Nephron progenitor cell (in vitro differentiated cells): ENCODE results near the gene CARD19.
A peak's percentile ranks its signal among the peaks of the same experiment; 100 is the strongest.

Source experiments
- DNase-seq: peaks from one replicate; pipeline ENCODE4 v3.0.0; 2021
- H3K27ac Mint-ChIP-seq: 2 replicates; pipeline ENCODE4 v1.8.0; 2021; ENCODE audit warnings: mild to moderate bottlenecking, moderate library complexity, mixed read lengths
- H3K27me3 Mint-ChIP-seq: 2 replicates; pipeline ENCODE4 v1.8.0; 2021; ENCODE audit warnings: mild to moderate bottlenecking, low read depth, mixed read lengths; ENCODE audit not compliant: poor library complexity
- H3K36me3 Mint-ChIP-seq: 2 replicates; pipeline ENCODE4 v1.8.0; 2021; ENCODE audit warnings: low read depth, mixed read lengths
- H3K4me1 Mint-ChIP-seq: 2 replicates; pipeline ENCODE4 v1.8.0; 2021; ENCODE audit warnings: mixed read lengths
- H3K4me3 Mint-ChIP-seq: 2 replicates; pipeline ENCODE4 v1.8.0; 2021; ENCODE audit warnings: mild to moderate bottlenecking, moderate library complexity, mixed read lengths
- H3K9me3 Mint-ChIP-seq: 2 replicates; pipeline ENCODE4 v1.8.0; 2021; ENCODE audit warnings: mild to moderate bottlenecking, moderate library complexity, mixed read lengths
- CTCF ChIP-seq: fragments of 200-600 bp; sonication (generic); IDR thresholded peaks from 2 replicates; pipeline ENCODE4 v1.5.0; 2021; ENCODE audit warnings: antibody characterized with exemption

CARD19 gene

GRCh38 chr9:93121316-93122241 is 25.6 kb downstream of the CARD19 start:
- Mint-ChIP-seq H3K9me3 (no peaks in the 10 kb centered on the region), H3K4me1 (peaks cover 20% of the 10 kb centered on the region), H3K36me3 (no peaks in the 10 kb centered on the region), H3K27ac (no peak overlapping the region), H3K27me3 (no peaks in the 10 kb centered on the region), H3K4me3 (no peak overlapping the region)
- no peak for DNase-seq
- TF ChIP-seq CTCF = no peak

- H3K27me3 Mint-ChIP-seq = no peaks in the 10 kb centered on the region
- no peaks in the 10 kb centered on the region for H3K9me3 Mint-ChIP-seq
- peaks cover 32% of the 10 kb centered on the region for H3K4me1 Mint-ChIP-seq
- no peak overlapping the region for H3K4me3 Mint-ChIP-seq
- no peak overlapping the region for H3K27ac Mint-ChIP-seq
- no peaks in the 10 kb centered on the region for H3K36me3 Mint-ChIP-seq
- DNase-seq = no peak
- TF ChIP-seq CTCF = no peak
These were observed 26.8 kb downstream of the CARD19 start for GRCh38 chr9:93122721-93123221.

GRCh38 chr9:93123561-93124283 is 27.7 kb downstream of the CARD19 start:
- no peaks in the 10 kb centered on the region for H3K36me3 Mint-ChIP-seq
- TF ChIP-seq CTCF = no peak
- H3K4me1 Mint-ChIP-seq = peaks cover 40% of the 10 kb centered on the region
- no peaks in the 10 kb centered on the region for H3K9me3 Mint-ChIP-seq
- H3K4me3 Mint-ChIP-seq = no peak overlapping the region
- DNase-seq = no peak
- H3K27me3 Mint-ChIP-seq = no peaks in the 10 kb centered on the region
- H3K27ac Mint-ChIP-seq = no peak overlapping the region

- no peaks in the 10 kb centered on the region for H3K27me3 Mint-ChIP-seq
- H3K4me1 Mint-ChIP-seq = peaks cover 39% of the 10 kb centered on the region
- H3K9me3 Mint-ChIP-seq = no peaks in the 10 kb centered on the region
- no peak overlapping the region for H3K4me3 Mint-ChIP-seq
- DNase-seq = no peak
- no peaks in the 10 kb centered on the region for H3K36me3 Mint-ChIP-seq
- TF ChIP-seq CTCF = no peak
- no peak overlapping the region for H3K27ac Mint-ChIP-seq
These were observed 28.8 kb downstream of the CARD19 start for GRCh38 chr9:93124793-93125192.

- Mint-ChIP-seq H3K9me3 (no peaks in the 10 kb centered on the region), H3K27ac (no peak overlapping the region), H3K27me3 (no peaks in the 10 kb centered on the region), H3K36me3 (no peaks in the 10 kb centered on the region), H3K4me3 (peak overlapping the region; percentile 13), H3K4me1 (peaks cover 35% of the 10 kb centered on the region)
- TF ChIP-seq CTCF = no peak
- no peak for DNase-seq
These were observed 29.4 kb downstream of the CARD19 start for GRCh38 chr9:93125331-93125894.
